Hematopoietic multipotent progenitor cell treated with erythropoietin and hydrocortisone succinate and interleukin-3 and kit ligand, for 8 days (in vitro differentiated cells): ENCODE measurements around the gene SOBP.
A peak's percentile ranks its signal among the peaks of the same experiment; 100 is the strongest.

Experiments used
- DNase-seq: peaks from one replicate; pipeline ENCODE4 v3.0.0-alpha.2; 2015

Gene SOBP

DNA sequence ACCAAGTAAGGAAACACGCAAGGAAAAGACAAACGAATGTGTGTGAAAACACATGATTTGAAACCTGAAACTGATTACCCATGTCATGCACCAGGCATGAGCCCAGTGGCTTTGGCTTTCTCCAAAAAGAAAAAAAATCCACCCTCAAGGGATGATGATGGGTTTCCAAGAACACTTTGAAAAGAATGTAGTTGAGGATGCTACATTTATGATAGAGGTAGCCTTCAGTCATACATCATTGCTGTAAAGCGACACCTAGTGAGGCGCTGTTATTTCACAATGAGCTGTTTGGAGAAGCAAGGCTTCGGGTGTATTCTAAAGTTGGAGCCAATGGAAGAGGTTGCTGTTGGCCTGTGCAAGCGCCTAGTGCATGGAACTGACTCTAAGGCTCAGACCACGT, 209.3 kb downstream of the SOBP start:
- DNase-seq: no peak

- no peak for DNase-seq
Observed at GRCh38 chr6:107699697-107700325, 209.9 kb downstream of the SOBP start.

DNA sequence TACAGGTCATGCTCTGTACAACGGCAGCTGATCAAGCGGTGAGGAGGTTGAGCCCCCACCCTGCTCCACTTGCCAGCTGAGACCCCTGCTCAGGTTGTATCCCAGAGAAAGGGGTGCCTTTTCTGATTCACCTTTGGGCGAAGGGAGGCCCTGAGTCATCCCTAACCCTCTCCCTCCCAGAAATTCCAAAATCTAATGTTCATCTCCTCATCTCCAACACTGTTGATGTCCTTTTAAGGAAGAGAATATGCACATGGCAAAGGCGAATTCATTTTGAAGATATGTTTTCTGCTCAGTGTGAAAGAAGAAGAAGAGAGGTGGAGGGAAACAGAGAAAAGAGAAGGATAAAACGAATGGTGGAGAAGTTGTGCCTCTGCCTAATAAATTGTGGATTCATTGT, 213.7 kb downstream of the SOBP start:
- no peak for DNase-seq

- peak; percentile 39 for DNase-seq
Observed at GRCh38 chr6:107704347-107705013, 214.6 kb downstream of the SOBP start.

DNA sequence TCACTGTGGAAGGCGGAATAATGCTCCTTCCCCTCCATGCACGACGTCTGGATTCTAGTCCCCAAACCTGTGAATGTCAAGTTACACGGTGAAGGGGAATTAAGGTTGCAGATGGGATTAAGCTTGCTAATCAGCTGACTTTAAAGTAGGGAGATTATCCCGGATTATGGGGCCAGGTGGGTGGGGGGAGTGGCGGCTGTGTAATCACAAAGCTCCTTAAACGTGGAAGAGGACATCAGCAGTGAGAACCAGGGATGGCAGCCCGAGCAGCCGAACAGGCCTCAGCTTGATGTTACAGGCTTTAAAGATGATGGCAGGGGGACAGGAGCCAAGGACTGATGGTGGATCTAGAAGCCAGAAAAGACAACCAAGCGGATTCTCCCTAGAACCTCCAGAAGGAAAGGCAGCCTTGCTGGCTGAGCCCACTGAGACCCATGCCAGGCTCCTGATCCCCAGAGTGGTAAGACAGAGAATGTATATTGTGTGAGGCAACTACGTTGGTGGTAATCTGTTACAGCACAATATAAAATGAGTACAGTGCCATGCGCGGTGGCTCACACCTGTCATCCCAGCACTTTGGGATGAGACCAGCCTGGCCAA, 216.7 kb downstream of the SOBP start:
- DNase-seq: no peak

GRCh38 chr6:107707346-107708275, 217.7 kb downstream of the SOBP start:
- DNase-seq: no peak

- DNase-seq: no peak
Observed at GRCh38 chr6:107708435-107708834, 218.5 kb downstream of the SOBP start.

DNA sequence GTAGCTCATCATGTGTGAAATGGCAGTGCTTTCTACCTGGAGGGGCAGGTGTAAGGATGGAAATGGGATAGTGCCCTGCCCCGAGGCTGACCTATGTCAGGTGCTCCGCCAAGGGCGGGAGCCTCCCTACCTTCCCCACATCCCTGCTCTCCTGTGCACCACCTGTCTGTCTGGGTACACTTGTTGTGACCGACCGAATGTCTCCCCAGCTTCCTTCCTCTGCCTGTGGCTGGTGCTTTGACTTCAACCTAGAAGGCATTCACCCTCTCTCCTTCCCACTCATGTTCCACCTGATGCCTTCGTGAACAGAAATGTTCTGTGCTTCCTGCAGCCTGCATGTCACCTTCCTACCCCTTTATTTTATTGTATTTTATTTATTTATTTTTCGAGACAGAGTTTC, 219.4 kb downstream of the SOBP start:
- no peak for DNase-seq
